Stromal cell of bone marrow (primary cell): ENCODE data around the gene BCL2L1.

ENCODE experiments used
- DNase-seq: peaks from one replicate; pipeline ENCODE4 v3.0.0-alpha.2; 2012; ENCODE audit warnings: low read depth

The BCL2L1 gene

DNA sequence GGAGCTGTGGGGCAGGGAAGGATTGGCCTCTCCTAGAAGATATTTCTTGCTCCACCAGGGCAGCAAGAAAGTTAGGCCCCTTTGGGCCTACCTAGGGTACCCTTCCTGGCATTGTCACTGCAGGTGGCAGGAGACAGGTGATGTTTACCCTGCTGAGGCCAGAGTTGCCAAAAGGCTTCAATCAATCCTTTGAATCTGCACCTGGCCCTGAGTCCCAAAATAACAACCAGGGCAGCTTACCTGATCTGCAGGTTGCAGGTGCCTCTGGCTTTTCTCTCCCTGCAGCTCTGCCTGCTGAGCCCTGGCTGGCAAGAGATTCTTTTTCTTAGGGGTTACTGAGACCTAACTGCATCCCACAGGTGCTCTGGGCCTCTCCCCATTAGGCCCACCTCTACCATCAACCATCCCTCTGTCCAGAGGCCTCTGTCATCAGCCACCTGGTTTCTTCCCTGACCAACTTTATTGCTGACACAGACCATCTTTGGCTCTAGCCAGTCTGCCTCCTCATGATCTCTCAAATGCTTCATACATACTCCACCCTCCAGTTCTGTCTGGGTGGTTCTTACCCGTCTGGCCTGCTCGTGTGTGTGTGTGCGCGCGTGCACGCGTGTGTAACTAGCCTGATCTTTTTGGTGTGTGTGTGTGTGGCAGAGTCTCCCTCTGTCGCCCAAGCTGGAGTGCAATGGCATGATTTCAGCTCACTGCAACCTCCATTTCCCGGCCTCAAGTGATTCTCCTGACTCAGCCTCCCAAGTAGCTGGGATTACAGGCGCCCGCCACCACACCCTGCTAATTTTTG is 13.7 kb downstream of the BCL2L1 start:
- no peak for DNase-seq

DNA sequence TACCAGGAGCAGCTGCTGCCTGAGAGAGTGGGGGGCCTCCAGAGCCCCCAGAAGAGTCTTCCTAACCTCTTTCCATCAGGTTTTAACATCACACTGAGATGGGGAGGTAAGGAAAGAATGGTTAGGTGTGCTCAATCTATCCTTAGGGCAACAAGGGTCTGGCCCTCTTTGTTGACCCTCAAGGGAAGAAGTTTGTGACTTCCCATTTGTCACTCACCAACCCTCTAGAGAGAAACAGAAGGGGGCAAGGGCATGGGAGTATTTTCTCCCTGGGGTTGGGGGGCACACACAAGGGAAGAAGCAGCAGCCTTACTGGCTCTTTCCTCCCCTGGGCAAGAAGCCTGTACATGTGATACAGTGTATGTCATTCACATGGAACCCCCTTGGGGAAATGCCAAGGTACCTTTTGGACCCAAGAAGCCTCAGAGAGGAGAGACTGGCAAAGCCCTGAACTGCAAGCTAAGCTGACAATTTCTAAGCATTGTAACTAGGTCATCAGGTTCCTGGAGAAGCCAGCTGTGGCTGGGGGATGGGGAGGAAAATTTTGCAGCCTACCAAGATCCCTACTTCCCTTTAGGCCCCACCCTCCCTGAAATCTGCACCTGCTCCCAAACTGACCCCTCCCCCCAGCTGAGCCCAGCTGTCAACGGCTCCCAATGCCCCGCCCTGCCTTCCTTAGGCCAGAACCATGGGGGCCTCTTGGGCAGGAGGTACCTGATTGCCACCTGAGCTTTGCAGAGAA is 14.5 kb downstream of the BCL2L1 start:
- DNase-seq = no peak

DNA sequence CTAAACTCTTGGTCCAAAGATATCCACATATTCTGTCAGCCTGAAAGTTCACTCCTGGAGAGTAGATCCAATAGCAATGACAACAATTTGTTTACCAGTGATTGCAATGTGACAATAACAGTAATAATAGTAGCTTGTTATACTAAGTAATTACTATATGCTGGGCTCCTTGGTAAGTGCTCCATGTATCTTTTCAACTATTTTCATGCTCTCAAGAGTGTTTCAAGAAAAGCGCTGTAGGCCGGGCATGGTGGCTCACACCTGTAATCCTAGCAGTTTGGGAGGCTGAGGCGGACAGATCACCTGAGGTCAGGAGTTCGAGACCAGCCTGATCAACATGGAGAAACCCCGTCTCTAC is 15.4 kb downstream of the BCL2L1 start:
- no peak for DNase-seq

DNA sequence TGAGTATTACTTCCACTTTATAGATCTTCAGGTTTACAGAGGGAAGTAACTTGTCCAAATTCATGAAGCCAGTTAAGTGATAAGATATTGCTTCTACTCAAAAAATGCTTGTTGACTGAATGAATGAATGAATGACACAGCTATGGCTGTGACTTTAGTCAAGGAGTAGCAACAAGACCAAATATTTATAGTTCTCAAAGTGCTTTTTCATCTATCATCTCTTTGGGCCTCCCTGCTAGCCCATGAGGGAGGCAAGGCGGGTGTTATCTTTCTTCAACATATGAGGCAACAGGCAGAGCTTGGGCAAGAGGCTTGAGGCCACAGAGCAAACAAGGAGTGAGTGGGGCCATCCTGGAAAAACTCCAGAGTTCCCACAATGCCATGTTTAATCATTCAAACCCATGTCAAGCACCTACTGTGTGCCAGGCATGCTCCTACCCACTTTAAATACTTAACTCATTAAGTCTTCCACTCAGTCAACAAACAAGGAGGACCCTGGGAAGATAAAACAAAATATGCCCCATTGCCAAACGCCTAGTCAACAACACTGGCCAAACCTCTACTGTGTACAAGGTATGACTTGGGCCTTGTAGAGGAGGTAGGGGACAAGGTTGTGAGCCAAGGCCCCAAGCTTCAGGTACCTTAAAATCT is 15.9 kb downstream of the BCL2L1 start:
- no peak for DNase-seq

DNA sequence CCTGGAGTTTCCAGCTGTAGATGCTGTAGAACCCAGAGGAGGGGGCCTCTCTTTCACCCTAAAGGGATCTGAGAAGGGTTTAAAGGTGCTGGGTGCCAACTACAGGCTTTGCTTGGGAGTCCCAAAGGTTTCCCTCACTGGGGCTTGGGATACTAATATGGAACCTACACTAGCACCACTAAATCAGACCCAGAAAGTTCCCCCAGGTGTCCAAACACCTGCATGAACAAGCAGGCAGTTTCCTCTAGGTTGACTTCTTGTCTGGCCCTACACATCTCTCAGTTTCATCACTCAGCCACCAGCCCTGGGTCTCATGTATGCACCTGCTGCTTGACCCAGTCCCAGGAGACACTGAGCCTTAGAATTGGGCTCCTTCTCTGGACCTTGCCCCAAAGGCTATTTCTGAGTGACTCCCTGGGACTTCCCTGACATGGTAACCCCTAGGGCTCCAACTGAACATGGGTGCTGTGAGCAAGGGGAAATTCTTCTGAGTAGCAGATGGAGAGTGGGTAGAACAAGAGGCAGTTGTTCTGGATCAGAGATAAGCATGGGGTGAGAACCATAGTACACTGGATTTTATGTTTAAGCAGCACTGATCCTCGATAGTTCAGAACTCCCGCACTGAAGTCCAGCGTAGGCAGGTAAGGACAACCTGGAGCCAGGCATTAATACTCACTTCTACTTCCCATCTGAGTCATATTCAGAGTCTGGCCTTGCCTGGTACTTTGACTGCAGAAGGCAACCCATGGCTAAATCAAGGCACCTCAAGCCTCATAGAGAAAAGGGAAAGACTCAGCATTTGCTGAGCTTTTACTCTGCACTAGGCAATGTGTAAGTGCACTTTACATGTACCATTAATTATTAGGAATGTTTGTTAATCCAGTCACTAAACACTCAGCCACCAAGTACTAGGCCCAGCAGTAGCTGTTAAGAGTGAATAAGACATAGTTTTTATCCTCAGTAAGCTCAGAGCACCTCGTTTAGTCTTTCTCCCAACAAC is 16.8 kb downstream of the BCL2L1 start:
- DNase-seq = no peak

- DNase-seq = no peak
Measured at GRCh38 chr20:31705191-31705590, 17.5 kb downstream of the BCL2L1 start.

DNA sequence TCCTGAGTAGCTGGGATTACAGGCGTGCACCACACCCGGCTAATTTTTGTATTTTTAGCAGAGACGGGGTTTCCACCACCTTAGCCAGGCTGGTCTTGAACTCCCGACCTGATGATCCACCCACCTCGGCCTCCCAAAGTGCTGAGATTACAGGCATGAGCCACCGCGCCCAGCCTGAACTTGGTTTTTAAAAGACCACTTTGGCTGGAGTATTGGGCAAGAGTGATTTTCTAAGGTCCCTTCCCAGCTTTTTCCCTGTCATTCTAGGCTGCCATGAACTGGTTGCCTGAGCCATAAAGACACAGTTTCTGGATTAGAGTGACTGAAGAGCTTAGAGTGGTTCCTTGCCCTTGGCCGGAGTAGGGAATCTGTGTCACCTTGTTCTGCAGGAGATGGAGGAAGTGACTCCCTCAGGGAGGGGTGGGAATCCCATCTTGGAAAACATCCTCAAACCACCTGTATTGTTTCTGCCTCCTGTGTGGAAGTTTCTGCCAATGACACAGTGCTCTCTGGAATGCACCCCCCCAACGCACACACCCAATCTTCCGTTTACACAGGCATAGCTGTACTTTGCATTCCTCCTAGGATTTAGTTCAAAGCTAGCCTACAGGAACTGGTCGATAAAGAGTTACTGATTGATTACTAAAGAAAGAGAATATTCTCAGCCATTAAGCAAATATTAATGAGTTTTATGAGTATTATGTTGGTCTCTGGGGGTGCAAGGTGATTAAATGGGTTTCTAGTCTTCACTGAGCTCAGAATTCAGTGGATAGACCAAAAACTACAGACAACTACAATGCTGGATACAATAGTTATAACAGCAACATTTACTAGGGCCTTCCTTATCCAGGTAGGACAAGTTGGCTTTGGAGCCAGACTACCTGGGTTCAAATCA is 18.2 kb downstream of the BCL2L1 start:
- DNase-seq = no peak

GRCh38 chr20:31701591-31701990 is 21.1 kb downstream of the BCL2L1 start:
- DNase-seq = no peak

- DNase-seq = no peak
Measured at GRCh38 chr20:31700747-31701146, 21.9 kb downstream of the BCL2L1 start.

GRCh38 chr20:31699801-31700728 is 22.6 kb downstream of the BCL2L1 start:
- DNase-seq = no peak

GRCh38 chr20:31698803-31699718 is 23.6 kb downstream of the BCL2L1 start:
- peak; percentile 95 for DNase-seq

DNA sequence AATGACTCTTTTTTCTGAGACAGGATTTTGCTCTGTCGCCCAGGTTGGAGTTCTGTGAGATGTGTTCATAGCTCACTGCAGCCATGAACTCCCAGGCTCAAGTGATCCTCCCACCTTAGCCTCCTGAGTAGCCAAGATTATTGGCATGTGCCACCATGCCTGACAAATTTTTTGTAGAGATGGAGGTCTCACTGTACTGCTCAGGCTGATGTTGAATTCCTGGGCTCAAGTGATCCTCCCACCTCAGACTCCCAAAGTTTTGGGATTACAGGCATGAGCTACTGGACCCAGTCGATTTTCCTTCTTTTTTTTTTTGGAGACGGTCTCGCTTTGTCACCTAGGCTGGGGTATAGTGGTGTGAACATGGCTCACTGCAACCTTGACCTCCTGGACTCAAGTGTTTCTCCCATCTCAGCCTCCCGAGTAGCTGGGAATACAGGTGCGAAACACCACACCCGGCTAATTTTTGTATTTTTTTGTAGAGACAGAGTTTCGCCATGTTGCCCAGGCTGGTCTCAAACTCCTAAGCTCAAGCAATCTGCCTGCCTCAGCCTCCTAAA is 24.3 kb downstream of the BCL2L1 start:
- DNase-seq = no peak

- peak; percentile 52 for DNase-seq
Measured at GRCh38 chr20:31695849-31696804, 26.5 kb downstream of the BCL2L1 start.

- no peak for DNase-seq
Measured at GRCh38 chr20:31694842-31695593, 27.6 kb downstream of the BCL2L1 start.

DNA sequence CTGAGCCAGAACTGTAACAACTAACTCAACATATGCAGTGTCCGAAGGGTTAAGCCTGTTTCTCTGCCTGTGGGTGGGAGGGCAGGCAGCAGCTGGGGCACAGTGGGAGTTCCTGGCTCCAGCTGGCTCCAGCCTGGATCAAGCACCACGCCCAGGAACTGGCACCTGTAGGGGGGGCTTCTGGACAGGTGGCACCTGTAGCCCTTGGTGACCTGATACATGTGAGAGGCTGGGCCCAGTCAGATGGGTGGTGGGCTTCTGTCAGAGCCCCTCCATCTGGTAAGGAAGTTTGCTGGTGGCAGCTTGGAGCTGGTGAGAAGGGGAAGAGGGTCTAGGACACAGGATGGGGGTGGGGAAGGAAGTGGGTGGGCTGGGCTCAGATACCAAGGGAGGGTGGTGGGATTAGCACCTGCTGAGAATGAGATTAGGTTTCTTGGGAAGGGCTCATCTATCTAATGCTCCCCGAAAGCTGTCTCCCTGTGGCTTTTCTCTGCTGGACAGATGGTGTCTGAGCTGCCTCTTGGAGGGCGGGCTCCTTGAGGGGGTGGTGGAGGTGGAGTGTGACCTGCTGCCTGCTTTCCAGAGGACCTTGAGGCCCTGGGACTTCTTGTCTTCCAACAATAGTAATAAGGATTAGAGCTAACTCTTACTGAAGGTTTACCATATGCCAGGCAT is 28.5 kb downstream of the BCL2L1 start:
- DNase-seq = no peak

GRCh38 chr20:31693402-31693801 is 29.3 kb downstream of the BCL2L1 start:
- no peak for DNase-seq
